Esophagus muscularis mucosa (tissue), 3 donors: ENCODE data around the gene UBR3.

Source experiments
- CTCF ChIP-seq, 3 experiments: fragments of 200-600 bp in 2 of 3; fragments of 450-650 bp in 1 of 3; sonication (generic) in 2 of 3; IDR thresholded peaks; one replicate each; pipeline ENCODE4 v1.5.1; 2017 to 2019; ENCODE audit warnings: antibody characterized with exemption in 3 of 3, mild to moderate bottlenecking in 2 of 3, moderate library complexity in 1 of 3
- POLR2A ChIP-seq: fragments of 450-650 bp; IDR thresholded peaks from one replicate; pipeline ENCODE4 v1.6.1; 2017; ENCODE audit warnings: antibody characterized with exemption, moderate library complexity, mild to moderate bottlenecking, low read depth

- TF ChIP-seq CTCF (IDR thresholded peaks at IDR 0.05) (no peak), POLR2A (no peak)
These were observed 178.4 kb downstream of the UBR3 start for GRCh38 chr2:170005702-170006101.
